SK-N-SH (cell line): Measurements from ENCODE around the gene CMTM1. TPM values are rescaled to one million over a fixed set of nuclear protein-coding genes. Genes with fewer than 3 reads are reported as not detected.

Source experiments
- CTCF ChIA-PET: fragments of 300-600, 350-600 bp; formaldehyde crosslinking; extraction: SDS; loops from one replicate; lab custom pipeline; 2021; lab: Yijun Ruan, JAX
- POLR2A ChIA-PET: fragments of 350-600 bp; sonication (Branson Sonifier 250); formaldehyde crosslinking; extraction: SDS; loops from one replicate; lab custom pipeline; 2020; ENCODE audit warnings: antibody characterized with exemption, inconsistent platforms; lab: Yijun Ruan, JAX
- DNase-seq: peaks from one replicate; pipeline ENCODE4 v3.0.0; 2012
- H2AFZ ChIP-seq: fragments of 200-600 bp; sonication (generic); 2 replicates; pipeline ENCODE4 v1.8.1; 2016; ENCODE audit warnings: antibody characterized with exemption, mild to moderate bottlenecking, low read depth
- H3F3A ChIP-seq: fragments of 200-600 bp; sonication (generic); replicated peaks from 2 replicates; pipeline ENCODE3; 2016; ENCODE audit warnings: antibody characterized with exemption, mild to moderate bottlenecking; ENCODE audit not compliant: insufficient read depth
- H3K27ac ChIP-seq, 2 experiments: fragments of 200-500 bp in 1 of 2; fragments of 200-600 bp in 1 of 2; sonication (Bioruptor generic) in 1 of 2; sonication (generic), shearing (Covaris generic) in 1 of 2; 2 replicates each; pipeline versions ENCODE4 v1.5.1 to v1.6.1; 2014 to 2016; ENCODE audit warnings: low read depth in 2 of 2, inconsistent platforms in 1 of 2, low read length in 1 of 2, mild to moderate bottlenecking in 1 of 2, mixed read lengths in 1 of 2
- H3K27me3 ChIP-seq: fragments of 200-600 bp; sonication (generic), shearing (Covaris generic); 2 replicates; pipeline ENCODE4 v1.6.1; 2016; ENCODE audit warnings: mixed run types; ENCODE audit not compliant: insufficient read depth
- H3K36me3 ChIP-seq, 2 experiments: fragments of 200-500 bp in 1 of 2; fragments of 200-600 bp in 1 of 2; sonication (Bioruptor generic) in 1 of 2; sonication (generic) in 1 of 2; replicated peaks in 1 of 2; 2 replicates each; pipeline versions ENCODE3 to v1.5.1; 2014 to 2016; ENCODE audit warnings: low read length in 1 of 2, mild to moderate bottlenecking in 1 of 2; ENCODE audit not compliant: insufficient read depth in 2 of 2, control insufficient read depth in 1 of 2
- H3K4me1 ChIP-seq, 2 experiments: fragments of 200-500 bp in 1 of 2; fragments of 200-600 bp in 1 of 2; sonication (Bioruptor generic) in 1 of 2; sonication (generic), shearing (Covaris generic) in 1 of 2; 2 replicates each; pipeline versions ENCODE4 v1.5.1 to v1.6.1; 2014 to 2016; ENCODE audit warnings: low read depth in 1 of 2, low read length in 1 of 2, mixed run types in 1 of 2; ENCODE audit not compliant: insufficient read depth in 2 of 2, control insufficient read depth in 1 of 2
- H3K4me2 ChIP-seq: fragments of 200-600 bp; sonication (generic), shearing (Covaris generic); 2 replicates; pipeline ENCODE4 v1.6.1; 2017; ENCODE audit warnings: mixed run types
- H3K4me3 ChIP-seq, 2 experiments: fragments of 200-500 bp in 1 of 2; fragments of 200-600 bp in 1 of 2; sonication (Bioruptor generic) in 1 of 2; sonication (generic), shearing (Covaris generic) in 1 of 2; 2 replicates each; pipeline versions ENCODE4 v1.5.1 to v1.8.1; 2014 to 2016; ENCODE audit warnings: low read depth in 2 of 2, inconsistent platforms in 1 of 2, low read length in 1 of 2, mild to moderate bottlenecking in 1 of 2, mixed read lengths in 1 of 2, moderate library complexity in 1 of 2
- H3K79me2 ChIP-seq: fragments of 200-600 bp; sonication (generic); 2 replicates; pipeline ENCODE4 v1.8.1; 2017; ENCODE audit warnings: mild to moderate bottlenecking; ENCODE audit not compliant: insufficient read depth
- H3K9ac ChIP-seq: fragments of 200-600 bp; sonication (generic); 2 replicates; pipeline ENCODE4 v1.6.1; 2017; ENCODE audit warnings: mixed run types
- H3K9me2 ChIP-seq: fragments of 200-600 bp; sonication (generic); 2 replicates; pipeline ENCODE4 v1.6.1; 2017; ENCODE audit warnings: mixed run types
- H3K9me3 ChIP-seq: fragments of 200-600 bp; sonication (generic); 2 replicates; pipeline ENCODE4 v1.6.1; 2017; ENCODE audit warnings: mixed run types, mild to moderate bottlenecking, moderate library complexity
- H4K20me1 ChIP-seq: fragments of 200-600 bp; sonication (generic); 2 replicates; pipeline ENCODE4 v1.6.1; 2017; ENCODE audit warnings: mild to moderate bottlenecking, mixed run types; ENCODE audit not compliant: insufficient read depth
- ELF1 ChIP-seq: IDR thresholded peaks from 2 replicates; pipeline ENCODE4 v1.4.0; 2012
- FOXM1 ChIP-seq: IDR thresholded peaks from 2 replicates; pipeline ENCODE4 v1.4.0; 2012; ENCODE audit warnings: low read depth, mild to moderate bottlenecking
- MAX ChIP-seq: IDR thresholded peaks from 2 replicates; pipeline ENCODE4 v1.4.0; 2012; ENCODE audit warnings: low read depth
- PBX3 ChIP-seq: IDR thresholded peaks from 2 replicates; pipeline ENCODE4; 2012
- POLR2AphosphoS5 ChIP-seq: IDR thresholded peaks from 2 replicates; pipeline ENCODE4 v1.6.1; 2012; ENCODE audit warnings: low read depth, low read length
- REST ChIP-seq: IDR thresholded peaks from 2 replicates; pipeline ENCODE4 v1.6.1; 2012; ENCODE audit warnings: mild to moderate bottlenecking, low read depth, low read length, moderate library complexity
- RXRA ChIP-seq: IDR thresholded peaks from 2 replicates; pipeline ENCODE4 v1.4.0; 2012; ENCODE audit warnings: low read depth, mild to moderate bottlenecking, borderline replicate concordance
- SMC3 ChIP-seq: IDR thresholded peaks from 2 replicates; pipeline ENCODE4 v1.6.1; 2012; ENCODE audit warnings: low read depth, low read length, improper control_type of control experiment
- TCF12 ChIP-seq: IDR thresholded peaks from 2 replicates; pipeline ENCODE4 v1.4.0; 2012
- USF1 ChIP-seq: IDR thresholded peaks from 2 replicates; pipeline ENCODE4 v1.4.0; 2012; ENCODE audit warnings: low read depth, borderline replicate concordance
- WGBS: methylation state at CpG from one replicate; pipeline ENCODE4 v1.1.6; 2017; ENCODE audit warnings: low lambda C conversion rate; 5-methylcytosine and 5-hydroxymethylcytosine counted together
- polyA plus RNA-seq, 3 experiments: library from polyadenylated mRNA; depleted of rRNA; stranded (reverse); fragments of >200 nt; gene quantifications; 2 replicates each; pipeline ENCODE4 v1.2.3, GENCODE V29; 2012

CMTM1 gene
- polyA plus RNA-seq, 1 of the 3 experiments (the other 2 are of a cell fraction) = 3.7 TPM

- Histone ChIP-seq H3K4me1 (peaks cover 14 to 31% of the 10 kb centered on the region in 2 experiments), H3K79me2 (no peaks in the 10 kb centered on the region), H3K27ac (no peak overlapping the region), H3K9ac (no peak overlapping the region), H4K20me1 (no peaks in the 10 kb centered on the region), H3K4me2 (no peak overlapping the region), H3K4me3 (no peak overlapping the region), H3K9me2 (no peaks in the 10 kb centered on the region), H3K27me3 (no peaks in the 10 kb centered on the region), H3F3A (peaks cover 16% of the 10 kb centered on the region), H3K36me3 (peaks cover 0 to 11% of the 10 kb centered on the region in 2 experiments), H3K9me3 (no peaks in the 10 kb centered on the region), H2AFZ (no peak overlapping the region)
- WGBS = 91% methylated on average over 13 of the region's 14 CpGs
- DNase-seq = no peak
- POLR2A ChIA-PET = no interaction called here
- CTCF ChIA-PET = no interaction called here
- TF ChIP-seq POLR2AphosphoS5 (no peak), SMC3 (no peak), FOXM1 (no peak), USF1 (no peak), RXRA (no peak), MAX (no peak), ELF1 (no peak)
These were observed 55.7 kb downstream of the CMTM1 start for GRCh38 chr16:66621973-66622372.

- 75% methylated on average over 3 of the region's 3 CpGs for WGBS
- no peaks in the 10 kb centered on the region for H4K20me1 ChIP-seq
- H3K9me3 ChIP-seq = no peaks in the 10 kb centered on the region
- POLR2A ChIA-PET = no interaction called here
- no peak overlapping the region for H3K4me3 ChIP-seq
- H3K27ac ChIP-seq = no peak overlapping the region
- no peak overlapping the region for H2AFZ ChIP-seq
- no peak overlapping the region for H3K9ac ChIP-seq
- peaks cover 0 to 11% of the 10 kb centered on the region in 2 experiments for H3K36me3 ChIP-seq
- H3K4me1 ChIP-seq = peaks cover 10 to 23% of the 10 kb centered on the region in 2 experiments
- TF ChIP-seq TCF12 (no peak), REST (no peak), PBX3 (no peak), MAX (no peak)
- TF ChIP-seq, all 33 proteins: peak for 0
- H3K4me2 ChIP-seq = no peak overlapping the region
- peaks cover 14% of the 10 kb centered on the region for H3F3A ChIP-seq
- no peaks in the 10 kb centered on the region for H3K9me2 ChIP-seq
- CTCF ChIA-PET = interaction anchor here (1.0 to 2.8 kb wide), 2 partner anchors 15 to 28 kb away, joined by 3 to 26 read pairs; no protein-coding TSS in a partner anchor
- no peak for DNase-seq
- H3K27me3 ChIP-seq = no peaks in the 10 kb centered on the region
- H3K79me2 ChIP-seq = no peaks in the 10 kb centered on the region
These were observed 56.6 kb downstream of the CMTM1 start for GRCh38 chr16:66622863-66623262.
